Measurements from ENCODE around the gene ABCA4. TPM values are rescaled to one million over a fixed set of nuclear protein-coding genes. Genes with fewer than 3 reads are reported as not detected.
A peak's percentile ranks its signal among the peaks of the same experiment; 100 is the strongest.

ABCA4 gene
- total RNA-seq, 1 experiment from 2014 or later, result 0.09 TPM

DNA sequence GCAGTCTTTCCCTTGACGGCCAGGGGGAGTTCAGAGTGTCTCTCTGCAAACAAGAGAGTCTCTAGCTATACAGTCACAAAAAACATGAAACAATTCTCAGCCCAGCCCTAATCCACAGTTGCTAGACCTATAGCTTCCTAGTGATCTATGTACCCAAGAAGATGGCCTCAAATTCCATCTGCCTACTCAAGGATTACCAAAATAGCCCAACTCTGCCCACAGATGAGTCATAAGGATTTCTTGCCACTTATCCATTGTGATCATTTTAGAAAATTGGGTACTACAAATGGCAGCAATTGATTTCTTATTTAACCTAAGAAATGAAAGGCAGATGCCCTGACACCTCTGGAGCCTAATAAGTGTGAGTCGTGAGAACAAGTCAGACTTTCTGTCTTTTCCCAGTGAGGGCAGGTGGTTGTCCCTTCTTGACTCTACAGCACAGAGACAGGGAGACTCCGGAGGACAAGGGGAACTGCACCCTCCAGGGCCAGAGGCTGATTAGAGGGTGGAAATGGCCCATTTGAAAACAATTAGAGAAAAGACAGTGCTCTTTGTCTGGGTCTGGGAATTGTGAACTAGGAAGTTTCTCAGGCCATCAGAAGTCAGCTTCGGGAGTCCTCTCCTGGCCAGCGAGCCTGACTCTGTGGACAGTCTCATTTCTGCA lies 65.4 kb downstream of the ABCA4 start:
- Mint-ChIP-seq H3K27me3 (ENCODE audit: low read depth) (peaks cover 17% of the 10 kb centered on the region), H3K4me1 (peaks cover 46% of the 10 kb centered on the region), H3K36me3 (no peaks in the 10 kb centered on the region), H3K9me3 (peaks cover 7% of the 10 kb centered on the region; the same call in 1 of the 2 replicates), H3K4me3 (no peak overlapping the region), H3K27ac (no peak overlapping the region)
- ChIA-PET POLR2A (no interaction called here), CTCF (interaction anchor here (0.6 to 1.7 kb wide), 6 partner anchors 8 to 280 kb away, joined by 3 to 6 read pairs (median 3); partner anchors contain the start of gene ARHGAP29)
- DNase-seq (ENCODE audit: low spot score), result no peak
- ATAC-seq, result no peak
- no peak for TF ChIP-seq JUN (CRISPR knock-in tag; IDR thresholded peaks at IDR 0.05)
- no peak for TF ChIP-seq CREM (CRISPR knock-in tag; IDR thresholded peaks at IDR 0.05)
- TF ChIP-seq, protein P1, sequence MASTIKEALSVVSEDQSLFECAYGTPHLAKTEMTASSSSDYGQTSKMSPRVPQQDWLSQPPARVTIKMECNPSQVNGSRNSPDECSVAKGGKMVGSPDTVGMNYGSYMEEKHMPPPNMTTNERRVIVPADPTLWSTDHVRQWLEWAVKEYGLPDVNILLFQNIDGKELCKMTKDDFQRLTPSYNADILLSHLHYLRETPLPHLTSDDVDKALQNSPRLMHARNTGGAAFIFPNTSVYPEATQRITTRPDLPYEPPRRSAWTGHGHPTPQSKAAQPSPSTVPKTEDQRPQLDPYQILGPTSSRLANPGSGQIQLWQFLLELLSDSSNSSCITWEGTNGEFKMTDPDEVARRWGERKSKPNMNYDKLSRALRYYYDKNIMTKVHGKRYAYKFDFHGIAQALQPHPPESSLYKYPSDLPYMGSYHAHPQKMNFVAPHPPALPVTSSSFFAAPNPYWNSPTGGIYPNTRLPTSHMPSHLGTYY (CRISPR knock-in tag; IDR thresholded peaks at IDR 0.05), result no peak
- TF ChIP-seq ZNF317 (CRISPR knock-in tag; IDR thresholded peaks at IDR 0.05; ENCODE audit: borderline replicate concordance, low read depth), result no peak
- TF ChIP-seq CREB1 (CRISPR knock-in tag; IDR thresholded peaks at IDR 0.05), result no peak

DNA sequence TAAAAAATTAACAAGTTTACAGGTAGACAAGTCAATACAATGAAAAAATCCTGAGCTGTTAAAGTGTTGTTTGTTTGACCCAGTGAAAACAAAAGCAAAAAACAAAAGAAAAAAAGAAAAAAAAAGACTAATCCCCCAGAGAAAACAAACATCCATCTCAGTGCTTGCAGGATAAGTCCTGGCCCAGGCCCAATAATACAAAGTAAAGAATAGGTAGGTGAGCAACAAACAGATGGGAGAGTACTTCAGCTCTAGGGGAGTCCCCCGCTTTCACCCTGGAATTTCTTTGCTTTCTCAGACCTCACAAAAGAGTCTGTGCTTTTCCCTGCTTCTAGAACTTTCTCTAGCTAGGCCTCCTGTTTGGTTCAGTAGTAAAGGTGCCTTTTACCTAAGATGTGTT lies 70.3 kb downstream of the ABCA4 start:
- no peaks in the 10 kb centered on the region for H3K36me3 Mint-ChIP-seq
- H3K4me1 Mint-ChIP-seq, result peaks cover 64% of the 10 kb centered on the region
- H3K4me3 Mint-ChIP-seq, result no peak overlapping the region
- ChIA-PET POLR2A (no interaction called here), CTCF (interaction anchor here (1.0 to 1.9 kb wide), 6 partner anchors 11 to 285 kb away, joined by 3 to 10 read pairs (median 4); no protein-coding TSS in a partner anchor)
- H3K27me3 Mint-ChIP-seq (ENCODE audit: low read depth), result peaks cover 11% of the 10 kb centered on the region
- H3K27ac Mint-ChIP-seq, result no peak overlapping the region
- DNase-seq (ENCODE audit: low spot score), result no peak
- no peak for ATAC-seq
- peaks cover 7% of the 10 kb centered on the region; the same call in 1 of the 2 replicates for H3K9me3 Mint-ChIP-seq
- TF ChIP-seq, protein P1 (CRISPR knock-in tag; IDR thresholded peaks at IDR 0.05), result no peak

DNA sequence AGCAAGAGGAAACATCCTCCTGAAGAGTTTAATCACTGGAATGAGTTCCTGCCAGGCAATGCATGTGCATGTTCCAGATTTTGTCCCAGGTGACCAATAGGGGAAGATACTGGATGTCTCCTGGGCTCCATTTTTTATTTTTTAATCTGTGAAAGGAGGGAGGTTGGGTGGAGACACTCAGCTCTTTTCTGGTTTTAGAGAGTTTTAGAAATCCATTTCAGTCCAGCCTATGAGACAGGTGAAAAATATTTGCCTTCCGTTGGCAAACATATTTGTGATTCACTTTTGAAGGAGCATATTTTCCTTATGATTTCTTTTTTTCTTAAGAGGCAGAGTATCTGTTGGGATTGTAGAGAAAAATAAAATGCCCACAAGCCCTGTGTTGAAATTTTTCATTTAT lies 70.7 kb downstream of the ABCA4 start:
- DNase-seq (ENCODE audit: low spot score) (no peak), ATAC-seq (no peak)
- Mint-ChIP-seq H3K4me1 (peaks cover 62% of the 10 kb centered on the region), H3K27ac (no peak overlapping the region), H3K36me3 (no peaks in the 10 kb centered on the region), H3K9me3 (peaks cover 7% of the 10 kb centered on the region; the same call in 1 of the 2 replicates), H3K4me3 (no peak overlapping the region), H3K27me3 (ENCODE audit: low read depth) (peaks cover 9% of the 10 kb centered on the region)
- ChIA-PET CTCF (interaction anchor here (1.0 to 1.9 kb wide), 6 partner anchors 11 to 286 kb away, joined by 3 to 10 read pairs (median 4); no protein-coding TSS in a partner anchor), POLR2A (no interaction called here)
- TF ChIP-seq EMX1 (CRISPR knock-in tag; IDR thresholded peaks at IDR 0.05) (no peak), NFATC4 (CRISPR knock-in tag; IDR thresholded peaks at IDR 0.05) (no peak)

DNA sequence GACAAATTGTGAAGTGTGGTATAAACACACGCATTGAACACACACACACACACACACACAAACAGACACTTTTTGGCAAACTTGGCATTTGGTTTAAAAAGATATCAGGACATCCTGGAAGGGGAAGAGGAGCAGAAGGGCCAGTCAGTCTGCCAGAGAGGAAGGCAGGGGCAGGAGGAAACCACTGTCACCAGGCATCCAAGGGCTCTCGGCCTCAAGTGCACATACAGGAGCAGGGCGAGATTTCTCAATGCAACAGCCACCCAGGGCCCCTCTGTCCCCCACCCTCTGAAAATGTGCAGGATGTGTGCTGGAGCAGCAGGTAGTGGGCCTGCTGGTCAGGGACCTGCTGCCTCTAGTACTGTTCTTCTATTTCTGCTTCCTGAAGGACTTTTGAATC lies 71.2 kb downstream of the ABCA4 start:
- peaks cover 57% of the 10 kb centered on the region for H3K4me1 Mint-ChIP-seq
- ATAC-seq (no peak), DNase-seq (ENCODE audit: low spot score) (no peak)
- H3K27ac Mint-ChIP-seq, result 0 out of 2 replicates have a peak overlapping the region, but pooled peaks have one; percentile 37
- no peak overlapping the region for H3K4me3 Mint-ChIP-seq
- no peaks in the 10 kb centered on the region for H3K36me3 Mint-ChIP-seq
- H3K9me3 Mint-ChIP-seq, result peaks cover 7% of the 10 kb centered on the region; the same call in 1 of the 2 replicates
- ChIA-PET POLR2A (no interaction called here), CTCF (interaction anchor here (1.3 to 1.9 kb wide), 3 partner anchors 12 to 286 kb away, joined by 4 to 10 read pairs (median 4); no protein-coding TSS in a partner anchor)
- peaks cover 9% of the 10 kb centered on the region for H3K27me3 Mint-ChIP-seq (ENCODE audit: low read depth)
- TF ChIP-seq NR1H2 (CRISPR knock-in tag; IDR thresholded peaks at IDR 0.05) (no peak), ETV6 (CRISPR knock-in tag; IDR thresholded peaks at IDR 0.05) (no peak), MXD4 (CRISPR knock-in tag; IDR thresholded peaks at IDR 0.05; ENCODE audit: borderline replicate concordance) (no peak), JAZF1 (CRISPR knock-in tag; IDR thresholded peaks at IDR 0.05) (no peak), GABPB1 (CRISPR knock-in tag; IDR thresholded peaks at IDR 0.05) (no peak), FOXK1 (CRISPR knock-in tag; IDR thresholded peaks at IDR 0.05) (no peak), KAT7 (CRISPR knock-in tag; IDR thresholded peaks at IDR 0.05; ENCODE audit: borderline replicate concordance) (no peak)
- TF ChIP-seq, protein P2, sequence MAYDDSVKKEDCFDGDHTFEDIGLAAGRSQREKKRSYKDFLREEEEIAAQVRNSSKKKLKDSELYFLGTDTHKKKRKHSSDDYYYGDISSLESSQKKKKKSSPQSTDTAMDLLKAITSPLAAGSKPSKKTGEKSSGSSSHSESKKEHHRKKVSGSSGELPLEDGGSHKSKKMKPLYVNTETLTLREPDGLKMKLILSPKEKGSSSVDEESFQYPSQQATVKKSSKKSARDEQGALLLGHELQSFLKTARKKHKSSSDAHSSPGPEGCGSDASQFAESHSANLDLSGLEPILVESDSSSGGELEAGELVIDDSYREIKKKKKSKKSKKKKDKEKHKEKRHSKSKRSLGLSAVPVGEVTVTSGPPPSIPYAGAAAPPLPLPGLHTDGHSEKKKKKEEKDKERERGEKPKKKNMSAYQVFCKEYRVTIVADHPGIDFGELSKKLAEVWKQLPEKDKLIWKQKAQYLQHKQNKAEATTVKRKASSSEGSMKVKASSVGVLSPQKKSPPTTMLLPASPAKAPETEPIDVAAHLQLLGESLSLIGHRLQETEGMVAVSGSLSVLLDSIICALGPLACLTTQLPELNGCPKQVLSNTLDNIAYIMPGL (CRISPR knock-in tag; IDR thresholded peaks at IDR 0.05), result no peak
- TF ChIP-seq, protein P3, sequence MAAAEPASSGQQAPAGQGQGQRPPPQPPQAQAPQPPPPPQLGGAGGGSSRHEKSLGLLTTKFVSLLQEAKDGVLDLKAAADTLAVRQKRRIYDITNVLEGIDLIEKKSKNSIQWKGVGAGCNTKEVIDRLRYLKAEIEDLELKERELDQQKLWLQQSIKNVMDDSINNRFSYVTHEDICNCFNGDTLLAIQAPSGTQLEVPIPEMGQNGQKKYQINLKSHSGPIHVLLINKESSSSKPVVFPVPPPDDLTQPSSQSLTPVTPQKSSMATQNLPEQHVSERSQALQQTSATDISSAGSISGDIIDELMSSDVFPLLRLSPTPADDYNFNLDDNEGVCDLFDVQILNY (CRISPR knock-in tag; IDR thresholded peaks at IDR 0.05), result no peak
- TF ChIP-seq, protein P1 (CRISPR knock-in tag; IDR thresholded peaks at IDR 0.05), result no peak
- TF ChIP-seq, protein P4, sequence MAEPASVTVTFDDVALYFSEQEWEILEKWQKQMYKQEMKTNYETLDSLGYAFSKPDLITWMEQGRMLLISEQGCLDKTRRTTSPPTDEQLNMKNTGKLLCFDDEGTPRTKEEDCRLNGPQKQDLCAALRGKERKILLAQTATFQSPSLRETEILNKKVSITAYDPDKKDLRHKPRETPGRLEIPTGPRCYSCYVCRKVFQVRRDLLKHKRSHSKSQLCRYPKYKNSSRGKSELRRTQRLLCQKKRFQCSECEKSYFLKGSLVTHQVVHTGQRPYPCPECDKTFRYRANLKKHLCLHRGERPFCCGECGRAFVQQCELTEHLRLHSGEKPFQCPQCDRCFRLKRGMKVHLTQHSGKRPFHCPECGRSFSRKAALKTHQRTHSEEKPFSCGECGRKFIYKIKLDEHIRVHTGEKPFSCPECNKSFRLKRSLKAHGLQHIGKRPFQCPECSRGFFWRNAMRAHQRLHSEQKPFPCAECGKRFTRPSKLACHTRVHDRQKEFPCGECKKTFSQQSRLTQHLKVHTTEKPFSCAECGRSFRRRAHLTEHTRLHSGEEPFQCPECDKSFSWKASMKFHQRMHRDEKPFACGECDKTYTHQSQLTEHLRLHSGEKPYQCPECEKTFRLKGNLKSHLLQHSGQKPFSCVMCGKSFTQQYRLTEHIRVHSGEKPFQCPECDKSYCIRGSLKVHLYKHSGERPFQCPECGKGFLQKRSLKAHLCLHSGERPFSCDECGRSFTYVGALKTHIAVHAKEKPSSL (CRISPR knock-in tag; conservative IDR thresholded peaks at IDR 0.05), result no peak
- TF ChIP-seq, protein P5, sequence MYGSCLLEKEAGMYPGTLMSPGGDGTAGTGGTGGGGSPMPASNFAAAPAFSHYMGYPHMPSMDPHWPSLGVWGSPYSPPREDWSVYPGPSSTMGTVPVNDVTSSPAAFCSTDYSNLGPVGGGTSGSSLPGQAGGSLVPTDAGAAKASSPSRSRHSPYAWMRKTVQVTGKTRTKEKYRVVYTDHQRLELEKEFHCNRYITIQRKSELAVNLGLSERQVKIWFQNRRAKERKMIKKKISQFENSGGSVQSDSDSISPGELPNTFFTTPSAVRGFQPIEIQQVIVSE (CRISPR knock-in tag; IDR thresholded peaks at IDR 0.05; ENCODE audit: borderline replicate concordance), result no peak

Data from WTC11 (cell line).